ENCODE results near the gene LSM14A.

LSM14A gene

GRCh38 chr19:34213283-34213682 is 41.0 kb downstream of the LSM14A start:
- no peak for DNase-seq (ENCODE audit: low read depth in 1 of 2, low spot score in 1 of 2)
- Histone ChIP-seq H3K27me3 (ENCODE audit: insufficient read depth, poor library complexity, severe bottlenecking) (no peaks in the 10 kb centered on the region), H3K4me3 (replicated peaks; ENCODE audit: insufficient read depth, low read length) (no peak overlapping the region), H3K27ac (replicated peaks) (no peak overlapping the region)
- TF ChIP-seq POLR2AphosphoS5 (IDR thresholded peaks at IDR 0.05; ENCODE audit: low read depth) = no peak
- TF ChIP-seq SPI1 (IDR thresholded peaks at IDR 0.05; ENCODE audit: borderline replicate concordance, low read depth) = no peak
- TF ChIP-seq CTCF (IDR thresholded peaks at IDR 0.05; ENCODE audit: insufficient read depth, low read length) = no peak
- TF ChIP-seq REST (IDR thresholded peaks at IDR 0.05; ENCODE audit: insufficient replicate concordance, low read depth) = no peak
- no peak for TF ChIP-seq GABPA (IDR thresholded peaks at IDR 0.05; ENCODE audit: low read depth)

GRCh38 chr19:34214040-34214439 is 41.7 kb downstream of the LSM14A start:
- Histone ChIP-seq H3K27me3 (ENCODE audit: insufficient read depth, poor library complexity, severe bottlenecking) (no peaks in the 10 kb centered on the region), H3K27ac (replicated peaks) (no peak overlapping the region), H3K4me3 (replicated peaks; ENCODE audit: insufficient read depth, low read length) (no peak overlapping the region)
- DNase-seq (ENCODE audit: low read depth in 1 of 2, low spot score in 1 of 2) = no peak
- TF ChIP-seq POLR2AphosphoS5 (IDR thresholded peaks at IDR 0.05; ENCODE audit: low read depth) (no peak), REST (IDR thresholded peaks at IDR 0.05; ENCODE audit: insufficient replicate concordance, low read depth) (no peak), SPI1 (IDR thresholded peaks at IDR 0.05; ENCODE audit: borderline replicate concordance, low read depth) (no peak), GABPA (IDR thresholded peaks at IDR 0.05; ENCODE audit: low read depth) (no peak), CTCF (IDR thresholded peaks at IDR 0.05; ENCODE audit: insufficient read depth, low read length) (no peak)

GRCh38 chr19:34215006-34215665 is 42.8 kb downstream of the LSM14A start:
- TF ChIP-seq CTCF (IDR thresholded peaks at IDR 0.05; ENCODE audit: insufficient read depth, low read length) (no peak), GABPA (IDR thresholded peaks at IDR 0.05; ENCODE audit: low read depth) (no peak), REST (IDR thresholded peaks at IDR 0.05; ENCODE audit: insufficient replicate concordance, low read depth) (no peak), SPI1 (IDR thresholded peaks at IDR 0.05; ENCODE audit: borderline replicate concordance, low read depth) (no peak), POLR2AphosphoS5 (IDR thresholded peaks at IDR 0.05; ENCODE audit: low read depth) (no peak)
- DNase-seq (ENCODE audit: low read depth in 1 of 2, low spot score in 1 of 2) = no peak
- Histone ChIP-seq H3K27ac (replicated peaks) (no peak overlapping the region), H3K27me3 (ENCODE audit: insufficient read depth, poor library complexity, severe bottlenecking) (no peaks in the 10 kb centered on the region), H3K4me3 (replicated peaks; ENCODE audit: insufficient read depth, low read length) (no peak overlapping the region)
